Glutamatergic neuron (in vitro differentiated cells): Measurements from ENCODE around the gene ANKRD13A. TPM values are rescaled to one million over a fixed set of nuclear protein-coding genes. Genes with fewer than 3 reads are reported as not detected.
A peak's percentile ranks its signal among the peaks of the same experiment; 100 is the strongest.

Source experiments
- DNase-seq: peaks from one replicate; pipeline ENCODE4 v3.0.0; 2022
- H3K27ac Mint-ChIP-seq: one replicate; pipeline ENCODE4 v1.8.0; 2020; ENCODE audit warnings: mild to moderate bottlenecking, mixed read lengths, inconsistent platforms; ENCODE audit not compliant: unreplicated experiment
- H3K27me3 Mint-ChIP-seq: one replicate; pipeline ENCODE4 v1.8.0; 2020; ENCODE audit warnings: mild to moderate bottlenecking, moderate library complexity, mixed read lengths, inconsistent platforms; ENCODE audit not compliant: unreplicated experiment
- H3K36me3 Mint-ChIP-seq: one replicate; pipeline ENCODE4 v1.8.0; 2020; ENCODE audit warnings: mild to moderate bottlenecking, mixed read lengths, inconsistent platforms; ENCODE audit not compliant: unreplicated experiment
- H3K4me1 Mint-ChIP-seq: one replicate; pipeline ENCODE4 v1.8.0; 2020; ENCODE audit warnings: mild to moderate bottlenecking, low read depth, mixed read lengths, inconsistent platforms; ENCODE audit not compliant: unreplicated experiment
- H3K4me3 Mint-ChIP-seq: one replicate; pipeline ENCODE4 v1.8.0; 2020; ENCODE audit warnings: mild to moderate bottlenecking, mixed read lengths, inconsistent platforms; ENCODE audit not compliant: unreplicated experiment
- H3K9me3 Mint-ChIP-seq: one replicate; pipeline ENCODE4 v1.8.0; 2020; ENCODE audit warnings: mild to moderate bottlenecking, moderate library complexity, mixed read lengths, inconsistent platforms; ENCODE audit not compliant: unreplicated experiment
- total RNA-seq: library from RNA; stranded (reverse); fragmentation: NEBNext Ultra II Directional; extraction: Animal tissue kit (Norgen Biotek cat#: 25700); gene quantifications from one replicate; pipeline ENCODE4 v1.2.1, GENCODE V29; 2021; ENCODE audit not compliant: unreplicated experiment
- TF ChIP-seq, protein P1 (sequence below): fragments of 200-600 bp; sonication (generic); IDR thresholded peaks from one replicate; pipeline ENCODE4 v1.5.0; 2021; ENCODE audit not compliant: partially characterized antibody, unreplicated experiment

Gene ANKRD13A
- total RNA-seq, 1 donor from 2014 or later = 139 TPM

DNA sequence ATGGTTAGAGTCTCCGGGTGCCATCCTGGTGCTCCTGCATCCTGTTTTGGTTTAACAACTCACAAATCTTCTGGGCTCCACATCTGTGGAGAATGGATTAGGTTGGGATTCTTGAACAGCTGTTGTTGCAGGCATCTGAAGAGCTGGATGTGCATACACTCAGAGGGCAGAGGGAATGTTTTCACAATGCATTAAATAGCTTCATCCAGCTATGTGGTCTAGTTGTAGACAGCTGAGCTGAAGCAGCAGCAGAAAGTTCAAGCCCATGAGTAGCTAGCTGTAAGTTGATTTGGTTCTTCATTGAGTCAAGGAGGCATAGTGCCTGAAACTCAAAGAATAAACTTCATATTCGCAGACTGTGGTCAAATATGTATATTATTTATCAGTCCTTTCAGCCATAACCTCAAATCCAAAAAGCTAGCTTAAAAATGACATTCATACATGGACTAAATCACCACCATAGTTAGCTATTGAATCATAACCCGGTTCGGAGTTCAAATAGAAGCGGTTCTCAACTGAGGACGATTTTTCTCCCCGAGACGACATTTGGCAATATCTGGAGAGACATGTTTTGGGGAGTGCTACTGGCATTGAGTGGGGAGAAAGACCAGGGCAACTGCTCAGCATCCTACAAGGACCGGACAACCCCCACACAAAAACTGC lies 858 bp upstream of the ANKRD13A start:
- H3K9me3 Mint-ChIP-seq = peaks cover 10% of the 10 kb centered on the region
- H3K4me3 Mint-ChIP-seq = peak overlapping the region; percentile 96
- TF ChIP-seq, protein P1, sequence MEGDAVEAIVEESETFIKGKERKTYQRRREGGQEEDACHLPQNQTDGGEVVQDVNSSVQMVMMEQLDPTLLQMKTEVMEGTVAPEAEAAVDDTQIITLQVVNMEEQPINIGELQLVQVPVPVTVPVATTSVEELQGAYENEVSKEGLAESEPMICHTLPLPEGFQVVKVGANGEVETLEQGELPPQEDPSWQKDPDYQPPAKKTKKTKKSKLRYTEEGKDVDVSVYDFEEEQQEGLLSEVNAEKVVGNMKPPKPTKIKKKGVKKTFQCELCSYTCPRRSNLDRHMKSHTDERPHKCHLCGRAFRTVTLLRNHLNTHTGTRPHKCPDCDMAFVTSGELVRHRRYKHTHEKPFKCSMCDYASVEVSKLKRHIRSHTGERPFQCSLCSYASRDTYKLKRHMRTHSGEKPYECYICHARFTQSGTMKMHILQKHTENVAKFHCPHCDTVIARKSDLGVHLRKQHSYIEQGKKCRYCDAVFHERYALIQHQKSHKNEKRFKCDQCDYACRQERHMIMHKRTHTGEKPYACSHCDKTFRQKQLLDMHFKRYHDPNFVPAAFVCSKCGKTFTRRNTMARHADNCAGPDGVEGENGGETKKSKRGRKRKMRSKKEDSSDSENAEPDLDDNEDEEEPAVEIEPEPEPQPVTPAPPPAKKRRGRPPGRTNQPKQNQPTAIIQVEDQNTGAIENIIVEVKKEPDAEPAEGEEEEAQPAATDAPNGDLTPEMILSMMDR = no peak
- no peak for DNase-seq
- H3K36me3 Mint-ChIP-seq = no peaks in the 10 kb centered on the region
- peaks cover 11% of the 10 kb centered on the region for H3K27me3 Mint-ChIP-seq
- peaks cover 22% of the 10 kb centered on the region for H3K4me1 Mint-ChIP-seq
- peak overlapping the region; percentile 99 for H3K27ac Mint-ChIP-seq

DNA sequence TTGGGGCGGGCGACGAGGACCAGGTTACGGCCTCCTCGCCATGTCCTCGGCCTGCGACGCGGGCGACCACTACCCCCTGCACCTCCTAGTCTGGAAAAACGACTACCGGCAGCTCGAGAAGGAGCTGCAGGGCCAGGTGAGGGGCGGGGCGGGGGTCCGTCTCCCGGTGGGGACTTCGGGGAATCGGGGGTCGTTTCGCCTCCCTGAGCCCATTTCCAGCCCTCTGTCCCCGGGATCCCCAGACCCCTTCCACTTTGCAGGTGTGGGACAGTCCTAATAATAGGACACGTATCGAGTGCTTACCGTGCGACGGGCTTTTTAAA lies 380 bp downstream of the ANKRD13A start:
- TF ChIP-seq, protein P1 = no peak
- peaks cover 12% of the 10 kb centered on the region for H3K4me1 Mint-ChIP-seq
- H3K27ac Mint-ChIP-seq = peak overlapping the region; percentile 90
- H3K4me3 Mint-ChIP-seq = peak overlapping the region; percentile 99
- no peaks in the 10 kb centered on the region for H3K36me3 Mint-ChIP-seq
- peaks cover 12% of the 10 kb centered on the region for H3K27me3 Mint-ChIP-seq
- DNase-seq = no peak
- H3K9me3 Mint-ChIP-seq = peaks cover 10% of the 10 kb centered on the region

GRCh38 chr12:109999983-110000505 lies 814 bp downstream of the ANKRD13A start:
- TF ChIP-seq, protein P1 = no peak
- DNase-seq = no peak
- Mint-ChIP-seq H3K27ac (peak overlapping the region; percentile 90), H3K27me3 (peaks cover 12% of the 10 kb centered on the region), H3K9me3 (peaks cover 10% of the 10 kb centered on the region), H3K4me3 (peak overlapping the region; percentile 99), H3K4me1 (peaks cover 8% of the 10 kb centered on the region), H3K36me3 (no peaks in the 10 kb centered on the region)

GRCh38 chr12:110001596-110001995 lies 2.4 kb downstream of the ANKRD13A start:
- DNase-seq = no peak
- Mint-ChIP-seq H3K27ac (no peak overlapping the region), H3K4me1 (peaks cover 7% of the 10 kb centered on the region), H3K36me3 (no peaks in the 10 kb centered on the region), H3K27me3 (peaks cover 12% of the 10 kb centered on the region), H3K4me3 (no peak overlapping the region), H3K9me3 (peaks cover 9% of the 10 kb centered on the region)
- TF ChIP-seq, protein P1 = no peak
